GOT3 (cell line): ENCODE results near the gene SLC22A8.
"Not testable (repeated sequence)": the region's sequence is repeated elsewhere in the genome, so short reads cannot be mapped to it uniquely, and the experiment has no call there.

Experiments
- DNase-seq: peaks from one replicate; lab custom pipeline; 2025; ENCODE audit warnings: mixed read lengths; lab: John Stamatoyannopoulos, UW

SLC22A8 gene

GRCh38 chr11:62985041-62985750 lies 30.4 kb downstream of the SLC22A8 start:
- DNase-seq: no peak

- no peak for DNase-seq
These were observed 31.1 kb downstream of the SLC22A8 start, which contains the start of gene SLC22A6 for GRCh38 chr11:62984451-62984991. TSS of gene SLC22A6 (minus strand) at chr11:62984967. CDS start at chr11:62984690, 277 bp downstream.

GRCh38 chr11:62983536-62984199 lies 32.0 kb downstream of the SLC22A8 start:
- DNase-seq: no peak

GRCh38 chr11:62981743-62982142 lies 33.9 kb downstream of the SLC22A8 start:
- DNase-seq: no peak

DNA sequence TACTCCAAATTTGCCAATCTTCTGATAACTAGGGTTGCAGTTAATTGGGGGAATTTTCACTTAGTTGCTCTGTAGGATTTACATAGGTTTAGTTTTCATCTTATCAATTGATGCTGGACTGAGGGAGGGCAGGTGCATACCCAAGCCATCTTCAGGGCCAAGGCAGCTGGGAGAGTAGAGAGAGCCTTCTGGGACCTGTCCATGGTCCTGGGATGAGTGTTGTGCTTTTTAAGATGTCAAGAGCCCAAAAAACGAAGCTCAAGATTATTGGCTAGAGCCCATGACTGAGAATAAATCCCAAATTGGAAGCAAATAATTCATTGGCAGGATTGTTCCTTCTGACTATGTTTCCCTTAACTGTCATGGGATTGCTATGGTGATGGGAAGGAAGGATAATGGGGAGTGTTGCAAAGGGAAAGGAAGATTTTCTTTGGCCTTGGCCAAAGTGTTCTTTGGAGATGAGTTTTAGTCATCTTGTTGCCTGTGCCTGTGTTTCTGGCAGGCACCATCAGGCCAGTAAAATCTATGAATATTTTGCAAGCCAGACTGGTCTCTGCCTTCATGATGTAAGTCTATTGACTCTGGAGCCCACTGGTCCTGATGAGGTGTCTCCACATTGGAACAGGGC lies 35.4 kb downstream of the SLC22A8 start:
- DNase-seq: no peak

GRCh38 chr11:62976109-62976508 lies 39.5 kb downstream of the SLC22A8 start:
- no peak for DNase-seq

DNA sequence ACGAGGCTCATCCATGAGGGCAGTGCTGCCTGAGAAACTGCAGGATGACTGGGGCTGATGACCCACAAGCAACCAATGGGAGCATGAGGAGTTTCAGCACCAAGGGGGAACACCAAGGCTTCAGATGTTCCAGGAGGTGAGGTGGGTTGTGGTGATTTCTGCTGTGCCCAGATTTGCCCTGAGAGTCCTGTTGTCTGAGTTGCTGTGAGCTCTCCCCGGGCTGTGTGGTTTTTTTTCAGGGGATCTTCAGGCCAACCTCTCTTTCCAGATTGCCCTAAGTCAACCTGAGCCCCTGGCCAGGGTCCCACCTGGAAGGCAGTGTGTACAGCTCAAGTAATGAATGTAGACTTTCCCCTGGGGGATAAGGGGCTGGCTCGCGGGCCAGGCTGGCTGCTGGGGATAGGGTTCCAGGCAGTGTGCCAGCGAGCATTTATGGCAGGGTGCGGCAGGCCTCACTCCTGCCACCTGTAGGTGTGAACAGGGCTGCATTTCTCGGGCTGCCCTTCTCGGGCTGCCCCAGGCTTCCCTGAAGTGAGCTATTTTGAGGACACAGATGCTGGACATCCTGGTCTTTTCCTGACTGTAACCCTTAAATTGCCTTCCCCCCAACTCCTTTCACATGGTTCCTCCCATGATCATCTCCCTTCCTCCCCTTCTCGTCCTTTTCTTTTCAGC lies 40.7 kb downstream of the SLC22A8 start:
- DNase-seq: no peak

DNA sequence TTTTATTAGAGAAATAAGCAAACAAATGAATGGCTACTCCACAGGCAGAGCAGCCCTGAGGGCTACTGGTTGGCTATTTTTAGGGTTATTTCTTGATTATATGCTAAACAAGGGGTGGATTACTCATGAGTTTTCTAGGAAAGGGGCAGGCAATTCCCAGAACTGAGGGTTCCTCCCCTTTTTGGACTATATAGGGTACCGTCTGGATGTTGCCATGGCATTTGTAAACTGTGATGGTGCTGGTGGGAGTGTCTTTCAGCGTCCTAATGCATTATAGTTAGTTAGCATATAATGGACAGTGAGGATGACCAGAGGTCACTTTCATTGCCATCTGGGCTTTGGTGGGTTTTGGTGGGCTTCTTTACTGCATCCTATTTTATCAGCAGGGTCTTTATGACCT lies 50.1 kb downstream of the SLC22A8 start:
- no peak for DNase-seq

DNA sequence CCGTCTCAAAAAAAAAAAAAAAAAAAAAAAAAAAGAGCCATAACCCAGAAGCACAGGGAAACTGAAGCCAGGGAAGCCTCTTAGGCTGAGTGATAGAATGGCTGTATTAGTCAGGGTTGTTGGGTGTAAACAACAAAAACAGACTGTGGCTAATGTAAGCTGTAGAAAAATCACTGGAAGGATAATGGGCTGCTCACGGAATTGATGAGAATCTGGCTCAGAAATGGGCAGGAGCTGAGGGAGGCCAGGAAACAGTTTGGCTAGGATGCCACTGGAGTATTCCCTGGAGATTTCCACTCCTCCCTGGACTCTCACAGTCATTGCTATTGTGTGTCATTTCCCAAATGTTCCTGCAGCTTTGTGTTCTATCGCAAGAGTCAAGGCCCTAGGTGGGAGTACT lies 53.2 kb downstream of the SLC22A8 start:
- no peak for DNase-seq

- no peak for DNase-seq
These were observed 54.5 kb downstream of the SLC22A8 start for GRCh38 chr11:62961017-62961570.

- DNase-seq: no peak
These were observed 56.1 kb downstream of the SLC22A8 start for GRCh38 chr11:62959422-62959980.

- DNase-seq: no peak
These were observed 56.9 kb downstream of the SLC22A8 start for GRCh38 chr11:62958547-62959421.

DNA sequence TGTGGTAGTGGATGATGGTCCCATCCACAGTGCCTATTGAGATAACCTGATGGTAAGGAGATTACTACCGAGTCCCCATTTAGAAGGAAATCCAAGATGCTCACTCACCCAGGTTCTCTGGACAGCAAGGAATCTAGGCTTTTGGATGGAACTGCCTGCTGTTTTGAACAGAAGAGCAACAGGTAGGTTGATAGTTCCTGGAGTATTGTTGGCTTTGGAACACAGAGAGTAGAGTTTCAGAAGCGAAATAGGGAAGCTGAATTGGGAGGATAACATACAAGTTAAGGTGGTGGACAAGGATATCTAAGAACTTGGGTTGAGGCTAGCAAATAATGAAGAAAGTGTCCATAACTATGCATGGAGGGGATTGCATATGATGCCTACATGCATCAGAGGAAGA lies 58.5 kb downstream of the SLC22A8 start:
- DNase-seq: no peak

DNA sequence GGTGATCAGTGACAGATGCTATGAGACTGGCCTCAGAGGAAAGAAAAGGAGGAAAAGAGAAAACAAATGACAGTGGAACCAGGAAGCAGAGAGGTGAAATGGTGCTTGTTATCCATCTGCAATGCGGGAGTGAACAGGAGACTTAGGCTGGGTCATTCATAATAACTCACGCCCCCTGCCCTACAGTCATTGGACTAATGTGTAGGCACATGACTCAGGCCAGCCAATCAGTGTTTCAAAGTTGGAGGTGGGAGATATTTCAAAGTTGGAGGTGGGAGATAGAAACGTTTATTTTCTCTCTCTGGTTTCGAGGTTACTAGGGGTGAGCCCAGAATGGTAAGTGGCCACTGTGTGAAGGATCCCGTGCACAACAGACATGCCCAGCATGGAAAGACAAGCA lies 61.2 kb downstream of the SLC22A8 start:
- DNase-seq: no peak

DNA sequence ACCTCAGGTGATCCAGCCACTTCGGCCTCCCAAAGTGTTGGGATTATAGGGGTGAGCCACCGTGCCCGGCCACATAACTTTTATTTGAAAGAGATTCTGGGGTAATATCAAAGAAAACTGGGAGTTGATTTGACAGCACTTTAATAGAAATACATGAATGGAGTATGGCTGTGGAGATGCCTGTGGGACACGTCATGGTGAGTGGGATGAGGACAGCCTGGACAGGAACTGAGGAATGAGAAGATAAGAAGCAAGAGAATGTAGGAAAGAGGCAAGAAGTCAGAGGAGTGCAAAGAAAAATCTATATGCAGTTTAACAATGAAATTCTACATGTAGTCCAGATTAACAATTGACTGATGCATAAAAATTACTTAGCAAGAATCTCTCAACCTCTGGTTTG lies 61.8 kb downstream of the SLC22A8 start:
- no peak for DNase-seq

DNA sequence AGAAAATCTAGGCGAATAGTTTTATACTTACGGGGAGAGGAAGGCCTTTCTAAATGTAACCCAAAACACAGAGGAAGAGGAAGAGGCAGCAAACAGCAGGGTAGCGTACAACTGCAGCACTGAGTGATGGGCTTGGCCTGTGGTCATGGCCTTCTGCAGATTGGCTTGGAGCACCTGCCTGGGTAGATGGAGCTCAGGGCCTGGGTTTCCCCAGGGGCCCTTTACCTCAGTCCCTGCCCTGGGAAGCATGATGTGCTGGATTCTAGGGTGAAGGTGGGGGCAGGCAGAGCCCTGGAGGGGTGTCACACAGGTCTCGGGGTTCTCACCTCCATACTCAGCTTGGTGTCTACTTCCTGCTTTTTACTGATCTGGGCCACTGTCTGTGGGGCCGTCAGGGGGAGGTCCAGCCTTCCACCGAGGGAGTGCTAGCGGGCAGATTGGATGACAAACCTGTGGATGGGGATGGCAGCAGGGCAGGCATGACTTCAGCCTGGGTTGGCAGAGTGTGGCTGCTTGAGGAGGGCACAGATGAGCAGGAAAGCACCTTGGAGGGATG lies 66.8 kb downstream of the SLC22A8 start:
- DNase-seq: no peak

GRCh38 chr11:62945538-62945937 lies 70.1 kb downstream of the SLC22A8 start:
- DNase-seq: not testable (repeated sequence)
